Sigmoid colon (tissue), 4 donors: ENCODE results near the gene CCDC63.

Experiments used
- CTCF ChIP-seq, 4 experiments: fragments of 450-650 bp in 3 of 4; fragments of 200-600 bp in 1 of 4; IDR thresholded peaks; one replicate each; pipeline ENCODE4 v1.5.1; 2016 to 2019; ENCODE audit warnings: antibody characterized with exemption in 4 of 4, mild to moderate bottlenecking in 3 of 4, moderate library complexity in 2 of 4
- EP300 ChIP-seq, 4 donors: sonication (generic); formaldehyde crosslinking; IDR thresholded peaks; one replicate each; pipeline ENCODE4 v1.6.1; 2017; ENCODE audit warnings: antibody characterized with exemption in 4 of 4
- POLR2A ChIP-seq, 2 donors: fragments of 450-650 bp; IDR thresholded peaks; one replicate each; pipeline ENCODE4 v1.6.1; 2016; ENCODE audit warnings: antibody characterized with exemption in 2 of 2, mild to moderate bottlenecking in 2 of 2, moderate library complexity in 2 of 2

GRCh38 chr12:110941391-110941790 lies 94.6 kb downstream of the CCDC63 start:
- TF ChIP-seq CTCF (IDR thresholded peaks at IDR 0.05), result no peak
- no peak for TF ChIP-seq EP300 (IDR thresholded peaks at IDR 0.05)
- no peak for TF ChIP-seq POLR2A (IDR thresholded peaks at IDR 0.05)
